A673 (cell line): ENCODE data around the gene AKT3. TPM values are rescaled to one million over a fixed set of nuclear protein-coding genes. Genes with fewer than 3 reads are reported as not detected.
A peak's percentile ranks its signal among the peaks of the same experiment; 100 is the strongest.

Source experiments
- BruUV-seq: library from RNA; stranded (reverse); fragments of 400-500 nt; replicated peaks from 2 replicates; lab custom pipeline; 2021; lab: Mats Ljungman, UMichigan
- CTCF ChIA-PET: fragments of 300-600 bp; sonication (Branson Sonifier 250); formaldehyde crosslinking; loops from one replicate; lab custom pipeline; 2022; ENCODE audit warnings: antibody characterized with exemption; lab: Charles Lee
- POLR2A ChIA-PET: fragments of 300-600 bp; sonication (Branson Sonifier 250); formaldehyde crosslinking; loops from one replicate; lab custom pipeline; 2022; ENCODE audit warnings: antibody characterized with exemption; ENCODE audit not compliant: low non-redundant PET; lab: Charles Lee
- DNase-seq: peaks from one replicate; pipeline ENCODE4 v3.0.0-alpha.2; 2015; ENCODE audit warnings: low spot score
- H3K27ac ChIP-seq: fragments of 200-600 bp; sonication (generic); 2 replicates; pipeline ENCODE4 v1.5.1; 2016; ENCODE audit warnings: mixed run types, low read depth, mild to moderate bottlenecking, mixed read lengths, antibody characterized with exemption, low read length; ENCODE audit not compliant: poor library complexity, severe bottlenecking
- H3K27me3 ChIP-seq: fragments of 200-600 bp; sonication (generic); replicated peaks from 2 replicates; pipeline ENCODE4 v1.6.1; 2017; ENCODE audit warnings: mixed run types, low read depth, mild to moderate bottlenecking, mixed read lengths, antibody characterized with exemption, low read length; ENCODE audit not compliant: insufficient read depth, poor library complexity
- H3K36me3 ChIP-seq: fragments of 200-600 bp; sonication (generic); 2 replicates; pipeline ENCODE4 v1.6.1; 2016; ENCODE audit warnings: mixed run types, mild to moderate bottlenecking, mixed read lengths, antibody characterized with exemption, low read length; ENCODE audit not compliant: insufficient read depth, poor library complexity, severe bottlenecking
- H3K4me1 ChIP-seq: fragments of 200-600 bp; sonication (generic); 2 replicates; pipeline ENCODE4 v1.6.1; 2017; ENCODE audit warnings: mixed run types, mild to moderate bottlenecking, mixed read lengths, antibody characterized with exemption, low read length; ENCODE audit not compliant: insufficient read depth, poor library complexity, severe bottlenecking
- H3K4me3 ChIP-seq: fragments of 200-600 bp; sonication (generic); 2 replicates; pipeline ENCODE4 v1.5.1; 2016; ENCODE audit warnings: low read depth, mixed run types, mild to moderate bottlenecking, mixed read lengths, low read length; ENCODE audit not compliant: poor library complexity, severe bottlenecking
- H3K9me3 ChIP-seq: fragments of 200-600 bp; sonication (generic); 2 replicates; pipeline ENCODE4 v1.6.1; 2016; ENCODE audit warnings: mixed run types, low read depth, mild to moderate bottlenecking, mixed read lengths, antibody characterized with exemption, low read length; ENCODE audit not compliant: poor library complexity, severe bottlenecking
- EZH2 ChIP-seq: fragments of 200-600 bp; sonication (generic); IDR thresholded peaks from 2 replicates; pipeline ENCODE4 v1.6.1; 2017; ENCODE audit warnings: borderline replicate concordance, low read depth, mild to moderate bottlenecking, mixed read lengths, antibody characterized with exemption, low read length; ENCODE audit not compliant: poor library complexity, severe bottlenecking
- intact Hi-C: fragments of 100-400 bp; cut with micrococcal nuclease; formaldehyde crosslinking; loops from one replicate; pipeline ENCODE4 v1.10.0; 2022; ENCODE audit not compliant: unreplicated experiment
- total RNA-seq: library from RNA; stranded (reverse); gene quantifications from 2 replicates; pipeline ENCODE4 v1.2.3, GENCODE V29; 2021
- TF ChIP-seq, protein P1 (sequence below): fragments of 300-800, 200-600 bp; sonication (generic); conservative IDR thresholded peaks from 2 replicates; pipeline ENCODE4 v1.5.1; 2017; ENCODE audit warnings: low read depth, mild to moderate bottlenecking, antibody characterized with exemption, low read length, moderate library complexity, mixed read lengths

The AKT3 gene
- total RNA-seq, 1 experiment from 2014 or later = 14.4 TPM

DNA sequence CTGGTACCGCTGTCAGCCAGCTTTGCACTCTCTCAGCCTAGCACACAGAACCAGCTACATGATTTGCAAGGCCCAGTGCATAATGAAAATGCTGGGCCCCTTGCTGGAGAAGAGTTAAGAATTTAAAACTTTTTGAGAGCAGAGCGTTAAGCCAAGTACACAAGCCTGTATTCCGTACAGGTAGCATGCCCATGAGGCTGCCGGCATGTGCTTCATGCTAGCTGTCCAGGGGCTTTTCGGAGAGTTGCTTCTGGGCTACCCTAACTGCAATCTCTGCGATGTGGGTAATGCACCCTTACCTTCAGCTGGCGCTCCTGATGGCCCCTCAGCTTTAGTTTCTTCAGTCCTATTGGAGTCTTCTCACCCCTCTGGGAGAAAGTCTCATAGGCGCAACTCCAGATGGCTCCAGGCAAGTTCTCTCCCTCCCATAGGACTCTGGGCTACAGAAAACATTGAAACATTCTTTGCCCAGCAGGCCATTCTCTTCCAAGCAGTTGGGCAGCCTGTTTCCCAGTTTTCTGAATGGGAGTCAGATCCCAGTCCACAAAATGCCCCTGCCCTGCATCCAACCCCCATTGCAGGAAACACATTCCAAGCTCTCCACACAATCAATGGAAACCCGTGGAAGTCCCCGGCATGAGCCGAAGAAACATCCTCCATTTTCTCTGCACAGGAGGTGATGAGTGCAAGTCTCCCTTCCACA lies 5.7 kb upstream of the AKT3 start:
- no peak for DNase-seq
- BruUV-seq = no TSS peak
- intact Hi-C loops = no loop called here
- TF ChIP-seq, protein P1, sequence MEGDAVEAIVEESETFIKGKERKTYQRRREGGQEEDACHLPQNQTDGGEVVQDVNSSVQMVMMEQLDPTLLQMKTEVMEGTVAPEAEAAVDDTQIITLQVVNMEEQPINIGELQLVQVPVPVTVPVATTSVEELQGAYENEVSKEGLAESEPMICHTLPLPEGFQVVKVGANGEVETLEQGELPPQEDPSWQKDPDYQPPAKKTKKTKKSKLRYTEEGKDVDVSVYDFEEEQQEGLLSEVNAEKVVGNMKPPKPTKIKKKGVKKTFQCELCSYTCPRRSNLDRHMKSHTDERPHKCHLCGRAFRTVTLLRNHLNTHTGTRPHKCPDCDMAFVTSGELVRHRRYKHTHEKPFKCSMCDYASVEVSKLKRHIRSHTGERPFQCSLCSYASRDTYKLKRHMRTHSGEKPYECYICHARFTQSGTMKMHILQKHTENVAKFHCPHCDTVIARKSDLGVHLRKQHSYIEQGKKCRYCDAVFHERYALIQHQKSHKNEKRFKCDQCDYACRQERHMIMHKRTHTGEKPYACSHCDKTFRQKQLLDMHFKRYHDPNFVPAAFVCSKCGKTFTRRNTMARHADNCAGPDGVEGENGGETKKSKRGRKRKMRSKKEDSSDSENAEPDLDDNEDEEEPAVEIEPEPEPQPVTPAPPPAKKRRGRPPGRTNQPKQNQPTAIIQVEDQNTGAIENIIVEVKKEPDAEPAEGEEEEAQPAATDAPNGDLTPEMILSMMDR = no peak
- TF ChIP-seq EZH2 = no peak
- Histone ChIP-seq H3K27me3 (no peaks in the 10 kb centered on the region), H3K4me1 (no peaks in the 10 kb centered on the region), H3K36me3 (no peaks in the 10 kb centered on the region), H3K4me3 (no peak overlapping the region), H3K27ac (no peak overlapping the region), H3K9me3 (no peaks in the 10 kb centered on the region)
- POLR2A ChIA-PET = no interaction called here
- CTCF ChIA-PET = no interaction called here

DNA sequence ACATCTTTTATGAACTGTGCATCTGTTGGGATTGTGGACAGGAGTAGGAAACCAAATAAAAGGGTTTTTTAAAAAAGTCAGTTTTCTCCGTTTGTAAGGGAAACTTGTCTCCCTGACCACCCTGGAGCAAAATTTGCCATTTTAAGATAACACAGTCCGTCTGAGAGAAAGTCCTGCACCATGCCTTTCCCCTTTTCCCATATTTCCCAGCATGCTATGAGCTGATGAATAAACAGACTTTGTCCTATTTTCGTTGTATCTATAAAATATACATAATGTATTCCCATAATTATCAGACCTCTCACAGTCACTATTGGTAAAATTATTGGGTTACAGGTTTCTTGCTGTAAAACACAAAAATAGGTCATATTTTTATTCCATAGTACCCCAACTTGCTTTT lies 1.7 kb upstream of the AKT3 start:
- H3K36me3 ChIP-seq = no peaks in the 10 kb centered on the region
- no TSS peak for BruUV-seq
- peaks cover 5% of the 10 kb centered on the region for H3K27me3 ChIP-seq
- ChIA-PET POLR2A (no interaction called here), CTCF (no interaction called here)
- peak overlapping the region; percentile 50 for H3K4me3 ChIP-seq
- TF ChIP-seq, protein P1 = no peak
- no peak for TF ChIP-seq EZH2
- H3K4me1 ChIP-seq = no peaks in the 10 kb centered on the region
- no peaks in the 10 kb centered on the region for H3K9me3 ChIP-seq
- DNase-seq = no peak
- no peak overlapping the region for H3K27ac ChIP-seq
- intact Hi-C loops = no loop called here

DNA sequence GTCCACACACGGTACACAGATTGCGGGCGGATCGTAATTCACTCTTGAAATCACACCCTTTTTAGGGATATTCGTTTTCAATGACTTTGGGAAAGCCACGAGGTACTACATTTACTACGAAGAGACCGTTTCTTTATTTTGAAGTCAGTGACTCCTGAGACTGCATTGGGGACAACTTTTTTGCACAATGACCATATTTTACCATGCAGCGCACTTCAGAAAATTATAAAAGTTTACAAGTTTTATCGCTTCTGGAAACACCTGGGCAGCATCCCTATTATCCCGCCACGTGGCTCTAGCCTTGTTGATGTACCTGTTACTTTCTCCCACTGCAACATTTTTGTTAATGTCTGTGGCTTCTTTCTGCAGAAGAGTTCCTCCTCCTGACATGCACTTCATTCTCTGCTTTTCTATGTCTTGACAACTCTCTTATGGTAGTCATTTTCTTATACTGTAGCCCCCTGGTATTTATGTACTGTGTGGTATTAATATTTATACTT lies 1.3 kb upstream of the AKT3 start:
- DNase-seq = peak; percentile 17
- peaks cover 5% of the 10 kb centered on the region for H3K27me3 ChIP-seq
- POLR2A ChIA-PET = no interaction called here
- intact Hi-C loops = no loop called here
- BruUV-seq = TSS peak; percentile 70
- H3K9me3 ChIP-seq = no peaks in the 10 kb centered on the region
- H3K36me3 ChIP-seq = no peaks in the 10 kb centered on the region
- H3K4me3 ChIP-seq = peak overlapping the region; percentile 50
- no peaks in the 10 kb centered on the region for H3K4me1 ChIP-seq
- TF ChIP-seq, protein P1 = no peak
- no peak for TF ChIP-seq EZH2
- CTCF ChIA-PET = no interaction called here
- H3K27ac ChIP-seq = peak overlapping the region; percentile 65
